Neural crest cell (in vitro differentiated cells): ENCODE results near the gene ELMO1. TPM values are rescaled to one million over a fixed set of nuclear protein-coding genes. Genes with fewer than 3 reads are reported as not detected.
A peak's percentile ranks its signal among the peaks of the same experiment; 100 is the strongest.

Source experiments
- DNase-seq: peaks from one replicate; pipeline ENCODE4 v3.0.0; 2021; ENCODE audit warnings: low read depth, mixed read lengths, low spot score
- H3K27ac Mint-ChIP-seq: one replicate; pipeline ENCODE4 v1.8.0; 2021; ENCODE audit warnings: mild to moderate bottlenecking, mixed read lengths; ENCODE audit not compliant: unreplicated experiment
- H3K27me3 Mint-ChIP-seq: 2 replicates; pipeline ENCODE4 v1.8.0; 2021; ENCODE audit warnings: low read depth, mild to moderate bottlenecking, mixed read lengths
- H3K36me3 Mint-ChIP-seq: 2 replicates; pipeline ENCODE4 v1.8.0; 2021; ENCODE audit warnings: low read depth, mild to moderate bottlenecking, mixed read lengths
- H3K4me1 Mint-ChIP-seq: 2 replicates; pipeline ENCODE4 v1.8.0; 2021; ENCODE audit warnings: mixed read lengths
- H3K4me3 Mint-ChIP-seq: one replicate; pipeline ENCODE4 v1.8.0; 2021; ENCODE audit warnings: mild to moderate bottlenecking, mixed read lengths
- H3K9me3 Mint-ChIP-seq: 2 replicates; pipeline ENCODE4 v1.8.0; 2021; ENCODE audit warnings: mixed read lengths
- total RNA-seq: library from RNA; stranded (reverse); gene quantifications from 2 replicates; pipeline ENCODE4 v1.2.1, GENCODE V29; 2021
- TF ChIP-seq, protein P1 (sequence below): fragments of 200-600 bp; sonication (generic); conservative IDR thresholded peaks from 2 replicates; pipeline ENCODE4 v1.5.0; 2021; ENCODE audit warnings: antibody characterized with exemption, mild to moderate bottlenecking

The ELMO1 gene
- total RNA-seq, 1 donor from 2014 or later: 7.4 TPM

DNA sequence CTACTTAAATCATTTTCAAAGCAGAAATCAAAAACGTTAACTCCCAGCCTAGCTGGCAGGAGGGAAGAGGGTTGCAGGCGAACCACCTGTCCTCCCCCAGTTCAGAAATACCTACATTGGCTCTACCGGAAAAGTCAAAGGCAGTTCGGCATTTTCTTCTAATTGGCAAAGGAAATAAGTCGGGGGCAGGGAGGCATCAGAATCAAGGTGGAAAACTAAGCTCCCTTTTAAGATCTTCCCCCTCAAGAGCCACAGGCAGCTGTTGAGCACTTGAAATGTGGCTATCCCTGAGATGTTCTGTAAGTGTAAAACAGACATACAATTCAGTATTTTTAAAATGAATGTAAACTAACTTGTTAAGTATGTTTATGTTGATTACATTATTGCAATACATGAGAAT lies 957 bp upstream of the ELMO1 start:
- Mint-ChIP-seq H3K27me3 (peaks cover 41% of the 10 kb centered on the region), H3K36me3 (no peaks in the 10 kb centered on the region), H3K27ac (no peak overlapping the region), H3K4me1 (peaks cover 27% of the 10 kb centered on the region), H3K9me3 (no peaks in the 10 kb centered on the region), H3K4me3 (peak overlapping the region; percentile 90)
- DNase-seq: no peak
- TF ChIP-seq, protein P1, sequence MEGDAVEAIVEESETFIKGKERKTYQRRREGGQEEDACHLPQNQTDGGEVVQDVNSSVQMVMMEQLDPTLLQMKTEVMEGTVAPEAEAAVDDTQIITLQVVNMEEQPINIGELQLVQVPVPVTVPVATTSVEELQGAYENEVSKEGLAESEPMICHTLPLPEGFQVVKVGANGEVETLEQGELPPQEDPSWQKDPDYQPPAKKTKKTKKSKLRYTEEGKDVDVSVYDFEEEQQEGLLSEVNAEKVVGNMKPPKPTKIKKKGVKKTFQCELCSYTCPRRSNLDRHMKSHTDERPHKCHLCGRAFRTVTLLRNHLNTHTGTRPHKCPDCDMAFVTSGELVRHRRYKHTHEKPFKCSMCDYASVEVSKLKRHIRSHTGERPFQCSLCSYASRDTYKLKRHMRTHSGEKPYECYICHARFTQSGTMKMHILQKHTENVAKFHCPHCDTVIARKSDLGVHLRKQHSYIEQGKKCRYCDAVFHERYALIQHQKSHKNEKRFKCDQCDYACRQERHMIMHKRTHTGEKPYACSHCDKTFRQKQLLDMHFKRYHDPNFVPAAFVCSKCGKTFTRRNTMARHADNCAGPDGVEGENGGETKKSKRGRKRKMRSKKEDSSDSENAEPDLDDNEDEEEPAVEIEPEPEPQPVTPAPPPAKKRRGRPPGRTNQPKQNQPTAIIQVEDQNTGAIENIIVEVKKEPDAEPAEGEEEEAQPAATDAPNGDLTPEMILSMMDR: no peak

DNA sequence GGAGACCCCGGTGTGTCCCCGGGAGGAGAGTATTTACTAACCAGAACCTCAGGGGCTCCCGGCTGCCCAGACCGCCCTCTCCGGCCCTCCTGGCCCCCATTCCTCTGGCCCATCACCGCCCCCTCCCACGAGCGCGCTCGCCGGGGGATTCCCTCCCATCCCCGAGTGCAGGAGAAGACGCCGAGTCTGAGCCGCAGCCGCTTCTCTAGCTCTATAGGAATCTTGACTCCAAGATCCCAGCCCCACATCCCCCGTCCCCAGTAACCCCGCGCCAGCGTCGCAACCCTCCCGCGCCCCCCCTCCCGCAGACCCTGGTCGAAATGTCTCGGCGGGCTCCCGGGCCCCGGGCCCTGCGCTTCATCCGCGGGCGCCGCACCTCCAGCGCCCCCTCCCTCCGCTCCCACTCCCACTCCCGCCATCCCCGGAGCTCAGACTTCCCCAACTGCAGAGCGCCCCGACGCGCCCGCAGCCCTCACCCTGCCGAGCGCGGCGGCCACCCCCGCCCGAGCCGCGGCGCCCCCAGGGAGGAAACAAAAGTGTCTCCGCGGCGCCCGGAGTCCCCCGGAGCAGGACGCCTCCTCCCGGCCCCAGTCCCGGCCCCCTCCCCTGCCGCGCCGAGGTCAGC lies 541 bp downstream of the ELMO1 start:
- no peak for DNase-seq
- H3K27ac Mint-ChIP-seq: no peak overlapping the region
- peaks cover 27% of the 10 kb centered on the region for H3K4me1 Mint-ChIP-seq
- H3K9me3 Mint-ChIP-seq: no peaks in the 10 kb centered on the region
- no peaks in the 10 kb centered on the region for H3K36me3 Mint-ChIP-seq
- TF ChIP-seq, protein P1: no peak
- peak overlapping the region; percentile 90 for H3K4me3 Mint-ChIP-seq
- peaks cover 41% of the 10 kb centered on the region for H3K27me3 Mint-ChIP-seq

DNA sequence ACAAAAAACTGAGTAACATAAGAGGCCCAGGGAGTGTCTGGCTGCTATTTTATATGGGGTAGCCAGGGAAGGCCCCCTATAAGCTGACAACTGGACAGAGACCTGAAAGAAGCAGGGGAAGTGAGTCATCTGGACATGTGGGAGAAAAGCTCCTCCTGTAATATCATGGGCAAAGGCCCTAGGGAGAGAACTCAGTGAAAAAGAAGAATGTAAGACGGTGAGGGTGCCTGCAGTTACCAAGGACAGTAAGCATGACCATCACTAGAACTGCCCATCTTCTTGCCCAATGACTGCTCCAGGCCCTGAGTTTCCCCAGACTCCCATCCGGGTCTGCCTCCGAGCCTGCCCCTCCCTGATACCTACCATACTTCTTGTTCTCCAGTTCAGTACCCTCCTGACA lies 2.3 kb downstream of the ELMO1 start:
- TF ChIP-seq, protein P1: no peak
- Mint-ChIP-seq H3K27me3 (peaks cover 31% of the 10 kb centered on the region), H3K27ac (no peak overlapping the region), H3K4me3 (peak overlapping the region; percentile 90), H3K4me1 (peaks cover 29% of the 10 kb centered on the region), H3K9me3 (no peaks in the 10 kb centered on the region), H3K36me3 (no peaks in the 10 kb centered on the region)
- no peak for DNase-seq

DNA sequence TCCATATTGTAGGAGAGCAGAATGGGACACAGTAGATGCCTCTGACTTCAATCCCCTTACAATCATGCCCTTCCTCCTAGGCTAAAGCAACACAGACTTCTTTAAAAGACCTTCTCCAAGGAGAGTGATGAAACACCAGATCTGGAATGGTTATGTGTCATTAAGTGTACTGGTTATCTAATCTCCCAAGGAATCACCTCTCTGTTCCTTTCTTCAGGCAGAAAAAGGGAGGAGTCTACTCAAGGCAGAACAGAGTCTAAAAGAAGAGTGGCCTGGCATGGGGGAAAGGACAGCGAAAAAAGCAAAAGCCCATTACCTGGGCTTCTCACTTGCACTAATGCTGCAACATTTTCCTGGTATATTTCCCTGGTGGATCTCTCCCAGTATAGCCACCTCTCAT lies 2.9 kb downstream of the ELMO1 start:
- TF ChIP-seq, protein P1: no peak
- H3K36me3 Mint-ChIP-seq: no peaks in the 10 kb centered on the region
- H3K27me3 Mint-ChIP-seq: peaks cover 26% of the 10 kb centered on the region
- no peaks in the 10 kb centered on the region for H3K9me3 Mint-ChIP-seq
- DNase-seq: no peak
- H3K27ac Mint-ChIP-seq: no peak overlapping the region
- H3K4me3 Mint-ChIP-seq: peak overlapping the region; percentile 90
- peaks cover 35% of the 10 kb centered on the region for H3K4me1 Mint-ChIP-seq

DNA sequence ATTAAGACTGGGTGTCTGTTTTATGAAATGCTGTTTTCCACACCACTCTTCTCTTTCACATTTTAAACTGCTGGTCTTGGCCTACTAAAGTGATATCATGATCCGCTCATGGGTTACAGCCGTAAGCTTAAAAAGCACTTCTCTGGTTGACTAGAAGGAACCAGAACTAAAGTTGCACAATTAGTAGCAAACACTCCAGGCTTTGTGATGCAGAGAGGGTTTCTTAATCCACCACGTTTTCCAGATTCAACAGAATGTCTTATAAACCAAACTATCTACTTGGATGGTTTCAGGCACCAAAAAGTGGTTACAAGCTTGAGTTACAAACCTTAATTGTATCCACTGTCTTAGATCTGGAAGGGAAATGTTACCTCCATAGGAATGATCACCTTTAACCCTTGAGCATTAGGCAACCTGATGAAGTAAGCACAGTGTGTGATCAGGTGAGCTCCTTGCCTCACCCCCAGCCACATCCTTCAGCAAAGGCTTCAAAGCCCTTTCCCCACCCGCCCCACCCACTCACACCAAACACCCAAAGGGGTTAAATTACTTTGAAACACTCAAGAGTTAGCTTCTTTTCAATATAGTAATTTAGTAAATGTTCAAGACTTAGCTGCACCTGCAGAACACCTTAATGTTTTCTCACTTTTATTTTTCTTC lies 3.5 kb downstream of the ELMO1 start:
- Mint-ChIP-seq H3K36me3 (no peaks in the 10 kb centered on the region), H3K4me1 (peaks cover 35% of the 10 kb centered on the region), H3K27ac (no peak overlapping the region), H3K27me3 (peaks cover 21% of the 10 kb centered on the region), H3K4me3 (peak overlapping the region; percentile 90), H3K9me3 (no peaks in the 10 kb centered on the region)
- TF ChIP-seq, protein P1: no peak
- no peak for DNase-seq
